OCI-LY7 (cell line): Measurements from ENCODE around the gene METTL26.

ENCODE experiments used
- CTCF ChIP-seq: fragments of 200-600 bp; sonication (generic); conservative IDR thresholded peaks from 2 replicates; pipeline ENCODE4 v1.5.1; 2014; ENCODE audit warnings: mild to moderate bottlenecking, antibody characterized with exemption, low read length, moderate library complexity, mixed read lengths
- EZH2phosphoT487 ChIP-seq: fragments of 200-600 bp; sonication (generic); IDR thresholded peaks from 2 replicates; pipeline ENCODE4 v1.6.1; 2018; ENCODE audit warnings: low read depth, borderline replicate concordance, mild to moderate bottlenecking, mixed run types, antibody characterized with exemption, low read length, moderate library complexity, mixed read lengths

GRCh38 chr16:596736-597060 is 39.4 kb downstream of the METTL26 start:
- no peak for TF ChIP-seq CTCF
- TF ChIP-seq EZH2phosphoT487: no peak
